ENCODE results near the gene NCOA7. TPM values are rescaled to one million over a fixed set of nuclear protein-coding genes. Genes with fewer than 3 reads are reported as not detected.

Gene NCOA7
- total and polyA plus RNA-seq, 9 of the 15 experiments (the other 6 are each of a cell fraction or from before 2014, with no cell fraction given): 5.8 to 14.6 (median 9.3) TPM

- no peak; the same call in 1 of the 2 replicates for TF ChIP-seq ARID4B (CRISPR knock-in tag; IDR thresholded peaks at IDR 0.05)
- TF ChIP-seq PHF21A (IDR thresholded peaks at IDR 0.05; ENCODE audit: borderline replicate concordance, low read depth): no peak
- TF ChIP-seq SMC3 (conservative IDR thresholded peaks at IDR 0.05; ENCODE audit: insufficient read depth, low read depth, low read length): no peak
- no peak for TF ChIP-seq BDP1 (IDR thresholded peaks at IDR 0.05; ENCODE audit: insufficient read depth, insufficient read length)
- TF ChIP-seq CEBPG (CRISPR knock-in tag; IDR thresholded peaks at IDR 0.05): peak; percentile 99
- TF ChIP-seq CEBPG (tag; conservative IDR thresholded peaks at IDR 0.05 in 1 of 2, IDR thresholded peaks at IDR 0.05 in 1 of 2): peak; percentile 99 to 100
- TF ChIP-seq ZNF77 (CRISPR knock-in tag; IDR thresholded peaks at IDR 0.05): no peak
- no peak for TF ChIP-seq IRF1 (CRISPR knock-in tag; IDR thresholded peaks at IDR 0.05; ENCODE audit: borderline replicate concordance)
- TF ChIP-seq CBX5 (IDR thresholded peaks at IDR 0.05; ENCODE audit: borderline replicate concordance, low read depth): no peak
- TF ChIP-seq XRCC5 (IDR thresholded peaks at IDR 0.05; ENCODE audit: low read depth, low read length): no peak
- TF ChIP-seq MAFK (IDR thresholded peaks at IDR 0.05; ENCODE audit: low read length): no peak
- no peak for TF ChIP-seq THAP12 (CRISPR knock-in tag; IDR thresholded peaks at IDR 0.05)
- TF ChIP-seq ZNF830 (CRISPR knock-in tag; IDR thresholded peaks at IDR 0.05): no peak
- TF ChIP-seq ZFX (CRISPR knock-in tag; IDR thresholded peaks at IDR 0.05): peak; percentile 67
- no peak for TF ChIP-seq MCM5 (IDR thresholded peaks at IDR 0.05; ENCODE audit: low read depth)
- TF ChIP-seq TCF15 (CRISPR knock-in tag; IDR thresholded peaks at IDR 0.05): no peak
- TF ChIP-seq NBN (IDR thresholded peaks at IDR 0.05; ENCODE audit: low read depth): peak; percentile 81; the same call in 1 of the 2 replicates
- no peak for TF ChIP-seq SMAD1 (IDR thresholded peaks at IDR 0.05; ENCODE audit: low read depth, low read length, partially characterized antibody)
- TF ChIP-seq CBX3 (IDR thresholded peaks at IDR 0.05; ENCODE audit: borderline replicate concordance in 1 of 2, low read length in 2 of 2): 0 out of 3 replicates have a peak, but pooled peaks of 1 of the 2 experiments have one; percentile 22
- no peak for TF ChIP-seq ZNF143 (CRISPR knock-in tag; IDR thresholded peaks at IDR 0.05)
These were observed 10.0 kb upstream of the NCOA7 start (continued) for GRCh38 chr6:125780540-125781313.
